ENCODE results near the gene IQSEC1.

- TF ChIP-seq CTCF (IDR thresholded peaks at IDR 0.05; ENCODE audit: poor library complexity) (no peak), EZH2 (IDR thresholded peaks at IDR 0.05; ENCODE audit: borderline replicate concordance) (no peak)
These were observed 63.3 kb downstream of the IQSEC1 start for GRCh38 chr3:13009946-13010315.

All from hepatocyte (in vitro differentiated cells).